DOHH2 (cell line): Measurements from ENCODE around the gene EXOC6B.

Experiments
- H3F3A ChIP-seq: fragments of 200-600 bp; sonication (generic), shearing (Covaris generic); 2 replicates; pipeline ENCODE4 v1.6.0; 2016; ENCODE audit warnings: antibody characterized with exemption, mild to moderate bottlenecking; ENCODE audit not compliant: control insufficient read depth, insufficient read depth
- H3K27ac ChIP-seq: fragments of 200-600 bp; sonication (generic); 2 replicates; pipeline ENCODE4 v1.5.1; 2014; ENCODE audit warnings: low read depth, mild to moderate bottlenecking, low read length, moderate library complexity
- H3K27me3 ChIP-seq: fragments of 200-600 bp; sonication (generic); 2 replicates; pipeline ENCODE4 v1.6.1; 2014; ENCODE audit warnings: mild to moderate bottlenecking, low read length, mixed read lengths; ENCODE audit not compliant: control insufficient read depth
- H3K36me3 ChIP-seq: fragments of 200-600 bp; sonication (generic); 2 replicates; pipeline ENCODE4 v1.6.1; 2014; ENCODE audit warnings: mild to moderate bottlenecking, low read length, moderate library complexity, mixed read lengths; ENCODE audit not compliant: control insufficient read depth
- H3K4me1 ChIP-seq: fragments of 200-600 bp; sonication (generic); 2 replicates; pipeline ENCODE4 v1.6.1; 2014; ENCODE audit warnings: mild to moderate bottlenecking, low read length, mixed read lengths; ENCODE audit not compliant: control insufficient read depth
- H3K4me2 ChIP-seq: fragments of 200-600 bp; sonication (generic); 2 replicates; pipeline ENCODE4 v1.6.0; 2014; ENCODE audit warnings: mild to moderate bottlenecking, low read length, moderate library complexity
- H3K4me3 ChIP-seq: fragments of 200-600 bp; sonication (generic); 2 replicates; pipeline ENCODE4 v1.5.1; 2014; ENCODE audit warnings: mild to moderate bottlenecking, low read length, mixed read lengths
- H3K79me2 ChIP-seq: fragments of 200-600 bp; sonication (generic); 2 replicates; pipeline ENCODE4 v1.6.1; 2014; ENCODE audit warnings: mild to moderate bottlenecking, low read length, mixed read lengths; ENCODE audit not compliant: control insufficient read depth
- H3K9me2 ChIP-seq: fragments of 200-600 bp; sonication (generic); replicated peaks from 2 replicates; pipeline ENCODE4 v1.6.1; 2014; ENCODE audit warnings: mild to moderate bottlenecking, low read length, mixed read lengths; ENCODE audit not compliant: control insufficient read depth
- H3K9me3 ChIP-seq: fragments of 200-600 bp; sonication (generic); 2 replicates; pipeline ENCODE4 v1.6.1; 2014; ENCODE audit warnings: antibody characterized with exemption, low read length, mixed read lengths; ENCODE audit not compliant: control insufficient read depth, insufficient read depth
- H4K20me1 ChIP-seq: fragments of 200-600 bp; sonication (generic); 2 replicates; pipeline ENCODE4 v1.6.0; 2014; ENCODE audit warnings: low read depth, mild to moderate bottlenecking, antibody characterized with exemption, low read length, moderate library complexity; ENCODE audit not compliant: control insufficient read depth, insufficient read depth
- EZH2phosphoT487 ChIP-seq: fragments of 200-600 bp; sonication (generic); IDR thresholded peaks from 2 replicates; pipeline ENCODE4 v1.6.1; 2017; ENCODE audit warnings: borderline replicate concordance, mild to moderate bottlenecking, antibody characterized with exemption, low read length, moderate library complexity, mixed read lengths
- TF ChIP-seq, protein P1 (sequence below): fragments of 200-600 bp; sonication (generic); IDR thresholded peaks from one replicate; pipeline ENCODE4 v1.5.1; 2014; ENCODE audit warnings: antibody characterized with exemption, mild to moderate bottlenecking, low read depth, low read length; ENCODE audit not compliant: poor library complexity, severe bottlenecking

The EXOC6B gene

DNA sequence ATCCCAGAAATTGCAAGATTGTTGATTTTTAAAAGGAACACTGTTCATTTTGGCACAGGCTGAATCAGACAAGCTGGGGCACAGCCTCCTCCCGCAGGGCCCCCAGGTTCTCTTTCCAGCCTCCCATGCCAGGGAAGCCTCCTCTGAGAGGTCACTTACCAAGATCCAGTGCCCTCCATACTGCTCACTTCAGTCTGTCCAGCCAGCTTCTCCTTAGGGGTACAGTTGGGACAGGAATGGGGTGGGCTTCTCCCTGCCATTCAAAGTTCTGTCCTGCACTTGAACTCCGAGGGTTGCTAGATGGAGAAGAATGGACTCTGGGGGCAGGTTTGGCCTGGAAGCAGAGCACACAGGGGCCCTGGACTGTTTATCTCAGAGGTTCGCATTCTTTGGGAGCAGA lies 670.7 kb downstream of the EXOC6B start:
- TF ChIP-seq, protein P1, sequence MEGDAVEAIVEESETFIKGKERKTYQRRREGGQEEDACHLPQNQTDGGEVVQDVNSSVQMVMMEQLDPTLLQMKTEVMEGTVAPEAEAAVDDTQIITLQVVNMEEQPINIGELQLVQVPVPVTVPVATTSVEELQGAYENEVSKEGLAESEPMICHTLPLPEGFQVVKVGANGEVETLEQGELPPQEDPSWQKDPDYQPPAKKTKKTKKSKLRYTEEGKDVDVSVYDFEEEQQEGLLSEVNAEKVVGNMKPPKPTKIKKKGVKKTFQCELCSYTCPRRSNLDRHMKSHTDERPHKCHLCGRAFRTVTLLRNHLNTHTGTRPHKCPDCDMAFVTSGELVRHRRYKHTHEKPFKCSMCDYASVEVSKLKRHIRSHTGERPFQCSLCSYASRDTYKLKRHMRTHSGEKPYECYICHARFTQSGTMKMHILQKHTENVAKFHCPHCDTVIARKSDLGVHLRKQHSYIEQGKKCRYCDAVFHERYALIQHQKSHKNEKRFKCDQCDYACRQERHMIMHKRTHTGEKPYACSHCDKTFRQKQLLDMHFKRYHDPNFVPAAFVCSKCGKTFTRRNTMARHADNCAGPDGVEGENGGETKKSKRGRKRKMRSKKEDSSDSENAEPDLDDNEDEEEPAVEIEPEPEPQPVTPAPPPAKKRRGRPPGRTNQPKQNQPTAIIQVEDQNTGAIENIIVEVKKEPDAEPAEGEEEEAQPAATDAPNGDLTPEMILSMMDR = no peak
- Histone ChIP-seq H3K36me3 (no peaks in the 10 kb centered on the region), H3K27ac (no peak overlapping the region), H4K20me1 (no peaks in the 10 kb centered on the region), H3F3A (no peaks in the 10 kb centered on the region), H3K9me3 (no peaks in the 10 kb centered on the region), H3K9me2 (no peaks in the 10 kb centered on the region), H3K4me3 (no peak overlapping the region), H3K4me1 (peaks cover 9% of the 10 kb centered on the region), H3K27me3 (peaks cover 9% of the 10 kb centered on the region), H3K4me2 (no peak overlapping the region), H3K79me2 (no peaks in the 10 kb centered on the region)

DNA sequence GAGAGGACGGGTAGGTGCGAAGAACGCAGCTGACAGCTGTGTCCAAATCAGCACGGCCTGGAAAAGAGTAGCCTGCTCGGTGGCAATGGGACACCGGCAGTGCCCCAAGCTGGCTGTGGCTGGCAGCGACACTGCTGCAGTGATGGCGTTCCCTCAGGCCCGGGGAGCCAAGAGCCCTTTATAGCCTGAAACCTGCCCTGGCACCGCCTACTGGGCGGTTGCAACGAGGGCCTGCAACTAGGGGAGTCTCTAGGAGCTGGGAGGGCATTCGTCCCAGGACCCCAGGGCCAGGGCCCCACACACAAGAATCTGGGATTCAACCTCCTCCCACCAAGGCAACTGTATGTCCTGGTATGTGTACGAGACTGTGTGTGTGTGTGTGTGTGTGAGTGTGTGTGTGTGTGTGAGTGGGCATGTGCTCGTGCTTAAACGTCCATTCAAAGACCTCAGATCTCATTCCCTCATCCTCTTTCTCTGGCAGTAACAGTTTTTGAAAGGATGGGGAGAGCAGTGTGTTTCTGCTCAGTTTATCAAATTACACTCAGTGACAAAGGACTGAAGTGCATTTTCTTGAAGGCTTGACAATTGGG lies 671.4 kb downstream of the EXOC6B start:
- Histone ChIP-seq H3K9me3 (no peaks in the 10 kb centered on the region), H3K4me3 (no peak overlapping the region), H3K4me2 (no peak overlapping the region), H3K79me2 (no peaks in the 10 kb centered on the region), H3K36me3 (no peaks in the 10 kb centered on the region), H3K27me3 (peaks cover 16% of the 10 kb centered on the region), H3K4me1 (peaks cover 9% of the 10 kb centered on the region), H4K20me1 (no peaks in the 10 kb centered on the region), H3K9me2 (no peaks in the 10 kb centered on the region), H3F3A (no peaks in the 10 kb centered on the region), H3K27ac (no peak overlapping the region)
- TF ChIP-seq, protein P1 = no peak
- no peak for TF ChIP-seq EZH2phosphoT487

DNA sequence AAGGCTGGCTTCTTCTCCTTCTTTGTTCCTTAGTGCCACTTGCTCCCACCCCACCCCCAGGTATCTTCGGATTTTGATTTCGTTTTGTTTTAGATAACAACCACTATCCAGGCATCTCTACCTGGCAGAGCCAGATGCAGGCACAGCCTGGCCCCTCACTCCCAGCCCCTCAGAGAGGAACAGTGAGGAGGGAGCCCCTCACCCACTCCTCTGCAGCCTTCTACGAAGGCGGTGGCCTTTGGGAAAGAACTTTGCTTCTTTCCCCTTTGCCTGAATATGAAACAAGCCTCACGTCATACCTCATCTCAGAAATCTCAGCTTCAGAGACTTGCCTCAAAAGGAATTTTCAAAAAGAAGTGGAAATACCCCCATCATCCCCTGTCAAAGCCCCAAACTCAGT lies 671.9 kb downstream of the EXOC6B start:
- H4K20me1 ChIP-seq = no peaks in the 10 kb centered on the region
- H3K27ac ChIP-seq = no peak overlapping the region
- H3K4me1 ChIP-seq = peaks cover 9% of the 10 kb centered on the region
- H3K27me3 ChIP-seq = peaks cover 21% of the 10 kb centered on the region
- TF ChIP-seq, protein P1 = no peak
- TF ChIP-seq EZH2phosphoT487 = no peak
- H3F3A ChIP-seq = no peaks in the 10 kb centered on the region
- H3K9me3 ChIP-seq = no peaks in the 10 kb centered on the region
- H3K36me3 ChIP-seq = no peaks in the 10 kb centered on the region
- H3K9me2 ChIP-seq = no peaks in the 10 kb centered on the region
- H3K79me2 ChIP-seq = no peaks in the 10 kb centered on the region
- no peak overlapping the region for H3K4me3 ChIP-seq
- no peak overlapping the region for H3K4me2 ChIP-seq
